SH-SY5Y (cell line): Measurements from ENCODE around the gene WHRN.

Source experiments
- GATA2 ChIP-seq: IDR thresholded peaks from 2 replicates; pipeline ENCODE4 v1.6.1; 2011; ENCODE audit warnings: mild to moderate bottlenecking, low read depth, low read length
- GATA3 ChIP-seq: IDR thresholded peaks from 2 replicates; pipeline ENCODE4 v1.6.1; 2011; ENCODE audit warnings: low read depth, mild to moderate bottlenecking, low read length, moderate library complexity

GRCh38 chr9:114412048-114412683 is 93.1 kb downstream of the WHRN start:
- TF ChIP-seq GATA3 (no peak), GATA2 (no peak)
